22Rv1 (cell line): ENCODE data around the gene NUF2.

Experiments used
- ZFX ChIP-seq: fragments of 450-650 bp; IDR thresholded peaks from 2 replicates; pipeline ENCODE4 v1.6.1; 2017; ENCODE audit warnings: antibody characterized with exemption, borderline replicate concordance
- TF ChIP-seq, protein P1 (sequence below): fragments of 450-650 bp; IDR thresholded peaks from 2 replicates; pipeline ENCODE4 v1.5.1; 2017; ENCODE audit warnings: mild to moderate bottlenecking

DNA sequence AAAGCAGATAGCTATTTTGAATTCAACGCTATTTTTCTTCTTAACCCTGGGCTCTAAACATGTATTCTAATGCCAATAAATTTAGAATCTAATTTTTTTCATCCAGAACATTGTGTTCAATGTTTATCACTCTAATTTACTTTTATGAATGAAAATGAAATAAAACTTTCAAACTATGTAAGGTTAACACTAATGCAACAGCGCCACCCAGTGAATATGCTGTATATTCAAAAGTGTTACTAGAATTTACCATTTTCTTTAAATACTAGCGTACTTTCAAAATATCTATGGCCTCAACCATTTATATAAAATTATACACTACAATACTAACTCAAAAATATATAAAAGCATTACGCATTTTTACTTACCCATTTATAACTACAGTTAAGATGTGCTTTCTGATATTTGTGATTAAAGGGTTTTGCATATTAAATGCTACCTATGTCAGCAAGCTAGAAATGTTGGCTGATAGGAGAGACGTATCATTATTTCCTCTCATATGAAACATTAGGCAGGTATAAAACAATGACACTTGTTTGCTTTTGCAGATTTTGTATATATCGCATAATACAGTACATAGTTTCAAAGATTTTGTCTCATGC lies 5.9 kb upstream of the NUF2 start:
- TF ChIP-seq, protein P1, sequence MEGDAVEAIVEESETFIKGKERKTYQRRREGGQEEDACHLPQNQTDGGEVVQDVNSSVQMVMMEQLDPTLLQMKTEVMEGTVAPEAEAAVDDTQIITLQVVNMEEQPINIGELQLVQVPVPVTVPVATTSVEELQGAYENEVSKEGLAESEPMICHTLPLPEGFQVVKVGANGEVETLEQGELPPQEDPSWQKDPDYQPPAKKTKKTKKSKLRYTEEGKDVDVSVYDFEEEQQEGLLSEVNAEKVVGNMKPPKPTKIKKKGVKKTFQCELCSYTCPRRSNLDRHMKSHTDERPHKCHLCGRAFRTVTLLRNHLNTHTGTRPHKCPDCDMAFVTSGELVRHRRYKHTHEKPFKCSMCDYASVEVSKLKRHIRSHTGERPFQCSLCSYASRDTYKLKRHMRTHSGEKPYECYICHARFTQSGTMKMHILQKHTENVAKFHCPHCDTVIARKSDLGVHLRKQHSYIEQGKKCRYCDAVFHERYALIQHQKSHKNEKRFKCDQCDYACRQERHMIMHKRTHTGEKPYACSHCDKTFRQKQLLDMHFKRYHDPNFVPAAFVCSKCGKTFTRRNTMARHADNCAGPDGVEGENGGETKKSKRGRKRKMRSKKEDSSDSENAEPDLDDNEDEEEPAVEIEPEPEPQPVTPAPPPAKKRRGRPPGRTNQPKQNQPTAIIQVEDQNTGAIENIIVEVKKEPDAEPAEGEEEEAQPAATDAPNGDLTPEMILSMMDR = peak; percentile 91
- TF ChIP-seq ZFX = no peak
